GM18507 (cell line): ENCODE data around the gene UXS1.

Source experiments
- DNase-seq: peaks from one replicate; pipeline ENCODE4 v3.0.0; 2011; ENCODE audit warnings: low read depth; ENCODE audit not compliant: insufficient read length; ENCODE audit errors: extremely low spot score
- FAIRE-seq: peaks from 2 replicates; lab custom pipeline; 2011; peaks lifted over from hg19 to GRCh38; lab: Jason Lieb, UNC

Gene UXS1

GRCh38 chr2:106116248-106116647 is 77.9 kb downstream of the UXS1 start:
- DNase-seq (no peak), FAIRE-seq (no peak)

- no peak for DNase-seq
- no peak for FAIRE-seq
Measured at GRCh38 chr2:106115665-106116064, 78.4 kb downstream of the UXS1 start.

- FAIRE-seq (no peak), DNase-seq (no peak)
Measured at GRCh38 chr2:106115250-106115649, 78.9 kb downstream of the UXS1 start.

- FAIRE-seq, result no peak
- no peak for DNase-seq
Measured at GRCh38 chr2:106114166-106114565, 79.9 kb downstream of the UXS1 start.

- DNase-seq, result no peak
Measured at GRCh38 chr2:106113361-106113966, 80.6 kb downstream of the UXS1 start.

GRCh38 chr2:106111882-106112571 is 82.1 kb downstream of the UXS1 start:
- no peak for DNase-seq
- FAIRE-seq, result no peak

More at GRCh38 chr2:106113361-106113966, 80.6 kb downstream of the UXS1 start:
- FAIRE-seq, result no peak

- FAIRE-seq, result no peak
- DNase-seq, result no peak
Measured at GRCh38 chr2:106109675-106110424, 84.3 kb downstream of the UXS1 start.

- no peak for DNase-seq
- no peak for FAIRE-seq
Measured at GRCh38 chr2:106108791-106109190, 85.3 kb downstream of the UXS1 start.

- no peak for FAIRE-seq
- no peak for DNase-seq
Measured at GRCh38 chr2:106108351-106108750, 85.8 kb downstream of the UXS1 start.

- peak; percentile 29 for DNase-seq
- peak; percentile 72 for FAIRE-seq
Measured at GRCh38 chr2:106107509-106108131, 86.5 kb downstream of the UXS1 start.

- no peak for DNase-seq
- peak; percentile 74 for FAIRE-seq
Measured at GRCh38 chr2:106106622-106107508, 87.2 kb downstream of the UXS1 start.

GRCh38 chr2:106105151-106105922 is 88.8 kb downstream of the UXS1 start:
- DNase-seq (no peak), FAIRE-seq (no peak)

- DNase-seq (peak; percentile 59), FAIRE-seq (peak; percentile 92)
Measured at GRCh38 chr2:106104332-106105062, 89.6 kb downstream of the UXS1 start.

- FAIRE-seq (no peak), DNase-seq (no peak)
Measured at GRCh38 chr2:106099691-106100090, 94.4 kb downstream of the UXS1 start.

- no peak for FAIRE-seq
- DNase-seq, result no peak
Measured at GRCh38 chr2:106098664-106099063, 95.4 kb downstream of the UXS1 start.

- no peak for FAIRE-seq
- DNase-seq, result no peak
Measured at GRCh38 chr2:106098081-106098480, 96.0 kb downstream of the UXS1 start.

- no peak for FAIRE-seq
- no peak for DNase-seq
Measured at GRCh38 chr2:106097038-106098000, 96.8 kb downstream of the UXS1 start.
